ENCODE results near the gene SNAP91. TPM values are rescaled to one million over a fixed set of nuclear protein-coding genes. Genes with fewer than 3 reads are reported as not detected.

The SNAP91 gene
- total RNA-seq, 1 experiment from 2014 or later: 1.3 TPM

- Mint-ChIP-seq H3K36me3 (ENCODE audit: insufficient read depth in 1 of 3, low read depth in 3 of 3) (no peaks in the 10 kb centered on the region), H3K27ac (no peak overlapping the region; a peak in 1 of 7 replicates), H3K9me3 (no peaks in the 10 kb centered on the region), H3K27me3 (ENCODE audit: low read depth) (no peaks in the 10 kb centered on the region), H3K4me1 (peaks cover 0 to 6% of the 10 kb centered on the region in 2 experiments; a peak in 2 of 4 replicates), H3K4me3 (no peak overlapping the region)
- no peak overlapping the region for H3K18ac ChIP-seq (ENCODE audit: insufficient read length, low read depth, low read length)
- H2BK15ac ChIP-seq (ENCODE audit: low read depth, low read length): no peak overlapping the region
- no peak overlapping the region for H3K4me2 ChIP-seq (ENCODE audit: insufficient read depth, insufficient read length, low read length)
- H3K79me2 ChIP-seq (ENCODE audit: insufficient read depth, low read length): no peaks in the 10 kb centered on the region
- H3K14ac ChIP-seq (ENCODE audit: insufficient read depth, low read length): no peak overlapping the region
- H3K9me3 ChIP-seq (ENCODE audit: control insufficient read depth, low read depth, low read length): no peaks in the 10 kb centered on the region
- no peaks in the 10 kb centered on the region for H3K23me2 ChIP-seq (ENCODE audit: insufficient read length, low read depth, low read length, poor library complexity, severe bottlenecking)
- no peak overlapping the region for H3K23ac ChIP-seq (ENCODE audit: insufficient read length, low read depth, low read length)
- no peak overlapping the region for H3T11ph ChIP-seq (ENCODE audit: low read length)
- no peak overlapping the region for H3K9ac ChIP-seq (ENCODE audit: extremely low read depth, insufficient read length, low read length)
- no peak overlapping the region for H2BK12ac ChIP-seq (ENCODE audit: insufficient read length, low read depth, low read length)
- WGBS (ENCODE audit: extremely low coverage, insufficient read length, low lambda C conversion rate): no CpG with 5 or more reads among the region's 1 CpG
- no peak overlapping the region for H4K8ac ChIP-seq (replicated peaks; ENCODE audit: insufficient read length, low read depth, low read length)
- H3K56ac ChIP-seq (ENCODE audit: insufficient read length, low read depth, low read length): no peak overlapping the region
- H4K20me1 ChIP-seq (ENCODE audit: control insufficient read depth, insufficient read depth, insufficient read length): no peaks in the 10 kb centered on the region
- no peaks in the 10 kb centered on the region for H3K27me3 ChIP-seq (ENCODE audit: insufficient read depth, low read length)
- no peaks in the 10 kb centered on the region for H3K4me1 ChIP-seq (ENCODE audit: insufficient read depth, low read length)
- H2AK5ac ChIP-seq (ENCODE audit: insufficient read length, low read length): no peak overlapping the region
- H2AFZ ChIP-seq (ENCODE audit: low read length): no peak overlapping the region
- no peak overlapping the region for H2BK120ac ChIP-seq (ENCODE audit: low read depth, low read length, poor library complexity, severe bottlenecking)
- H2BK20ac ChIP-seq (ENCODE audit: low read depth, low read length, poor library complexity, severe bottlenecking): no peak overlapping the region
- TF ChIP-seq, protein P1, sequence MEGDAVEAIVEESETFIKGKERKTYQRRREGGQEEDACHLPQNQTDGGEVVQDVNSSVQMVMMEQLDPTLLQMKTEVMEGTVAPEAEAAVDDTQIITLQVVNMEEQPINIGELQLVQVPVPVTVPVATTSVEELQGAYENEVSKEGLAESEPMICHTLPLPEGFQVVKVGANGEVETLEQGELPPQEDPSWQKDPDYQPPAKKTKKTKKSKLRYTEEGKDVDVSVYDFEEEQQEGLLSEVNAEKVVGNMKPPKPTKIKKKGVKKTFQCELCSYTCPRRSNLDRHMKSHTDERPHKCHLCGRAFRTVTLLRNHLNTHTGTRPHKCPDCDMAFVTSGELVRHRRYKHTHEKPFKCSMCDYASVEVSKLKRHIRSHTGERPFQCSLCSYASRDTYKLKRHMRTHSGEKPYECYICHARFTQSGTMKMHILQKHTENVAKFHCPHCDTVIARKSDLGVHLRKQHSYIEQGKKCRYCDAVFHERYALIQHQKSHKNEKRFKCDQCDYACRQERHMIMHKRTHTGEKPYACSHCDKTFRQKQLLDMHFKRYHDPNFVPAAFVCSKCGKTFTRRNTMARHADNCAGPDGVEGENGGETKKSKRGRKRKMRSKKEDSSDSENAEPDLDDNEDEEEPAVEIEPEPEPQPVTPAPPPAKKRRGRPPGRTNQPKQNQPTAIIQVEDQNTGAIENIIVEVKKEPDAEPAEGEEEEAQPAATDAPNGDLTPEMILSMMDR (conservative IDR thresholded peaks at IDR 0.05): no peak
- no peak overlapping the region for H4K91ac ChIP-seq (ENCODE audit: insufficient read length, low read depth, low read length)
- no peaks in the 10 kb centered on the region for H3K79me1 ChIP-seq (ENCODE audit: insufficient read depth, low read depth, low read length, poor library complexity, severe bottlenecking)
- DNase-seq: no peak
- no peak overlapping the region for H3K27ac ChIP-seq (ENCODE audit: insufficient read length, low read depth, low read length)
- no peak overlapping the region for H2BK5ac ChIP-seq (ENCODE audit: insufficient read length, low read length)
- no peak overlapping the region for H4K5ac ChIP-seq (ENCODE audit: insufficient read length, low read depth, low read length)
- no peak overlapping the region for H3K4ac ChIP-seq (ENCODE audit: low read depth, low read length)
These were observed 130.8 kb downstream of the SNAP91 start for GRCh38 chr6:83578057-83578456.
